Ovary (tissue), 9 donors: Measurements from ENCODE around the gene NOS3. TPM values are rescaled to one million over a fixed set of nuclear protein-coding genes. Genes with fewer than 3 reads are reported as not detected.

Experiments used
- DNase-seq, 5 donors: peaks; one replicate each; pipeline ENCODE4 v3.0.0-alpha.2; 2019 to 2020
- H3K27ac ChIP-seq, 2 donors: fragments of 200-600 bp; one replicate each; pipeline versions ENCODE4 v1.5.1 to v1.8.0; 2019 to 2022
- H3K27me3 ChIP-seq: fragments of 200-600 bp; one replicate; pipeline ENCODE4 v1.8.0; 2022
- H3K36me3 ChIP-seq: fragments of 200-600 bp; sonication (generic); one replicate; pipeline ENCODE4 v1.5.1; 2019
- H3K4me1 ChIP-seq: one replicate; pipeline ENCODE4 v1.8.1; 2013; ENCODE audit warnings: mild to moderate bottlenecking, moderate library complexity; ENCODE audit not compliant: insufficient read depth
- H3K4me3 ChIP-seq: fragments of 200-600 bp; sonication (generic); one replicate; pipeline ENCODE4 v1.5.1; 2017
- H3K9me3 ChIP-seq, 2 donors: fragments of 200-600 bp in 1 of 2; sonication (generic) in 1 of 2; one replicate each; pipeline versions ENCODE4 v1.5.1 to v1.8.1; 2013 to 2019; ENCODE audit warnings: mild to moderate bottlenecking in 1 of 2, moderate library complexity in 1 of 2
- EP300 ChIP-seq: sonication (generic); formaldehyde crosslinking; IDR thresholded peaks from one replicate; pipeline ENCODE4 v1.6.1; 2017; ENCODE audit warnings: antibody characterized with exemption
- POLR2A ChIP-seq: fragments of 450-650 bp; IDR thresholded peaks from one replicate; pipeline ENCODE4 v1.6.1; 2017; ENCODE audit warnings: antibody characterized with exemption, mild to moderate bottlenecking, moderate library complexity
- WGBS, 3 donors: extraction: QIAGEN DNeasy Blood & Tissue Kit in 1 of 3; methylation state at CpG; one replicate each; pipeline versions ENCODE4 v1.1.5 to v1.1.7; 2013 to 2017; 5-methylcytosine and 5-hydroxymethylcytosine counted together
- intact Hi-C, 4 donors: fragments of 100-400 bp; cut with DNase I; formaldehyde crosslinking; loops; one replicate each; pipeline versions ENCODE4 v1.11.0 to v1.15.1; 2022 to 2023
- polyA plus RNA-seq, 2 donors: library from polyadenylated mRNA; stranded (reverse); fragments of 200-250 nt in 1 of 2; fragments of 350-450 nt in 1 of 2; fragmentation: Illumina TruSeq in 1 of 2; extraction: RNeasy Lipid Tissue Mini Kit (QIAGEN cat#74804) in 1 of 2; gene quantifications; one replicate each; pipeline ENCODE4 v1.2.3, GENCODE V29; 2013 to 2014
- total RNA-seq, 7 donors: library from RNA; depleted of rRNA in 2 of 7; stranded (reverse); fragments of >200 nt in 2 of 7; fragmentation: NEBNext Ultra II Directional in 3 of 7; extraction: Animal tissue kit (Norgen Biotek cat#: 25700) in 3 of 7; gene quantifications; one replicate each; pipeline versions ENCODE4 v1.1.0 to v1.2.4, GENCODE V29; 2016 to 2023
- TF ChIP-seq, protein P1 (sequence below), 3 donors: fragments of 450-650 bp in 2 of 3; fragments of 200-600 bp in 1 of 3; IDR thresholded peaks; one replicate each; pipeline versions ENCODE4 v1.5.1 to v1.8.0; 2016 to 2022; ENCODE audit warnings: antibody characterized with exemption in 3 of 3, mild to moderate bottlenecking in 1 of 3
- donor health status: DM: no; HTN: no; CAD: no; lungs with moderate emphysema.
- donor health status: DM: no; HTN: no; CAD: no.
- donor health status: Bipolar disorder and iron deficiency.
- donor health status: DM: yes; HTN: yes; CAD: no.
- donor health status: DM: no; HTN: no; CAD: no.
- donor health status: DM: yes; HTN: yes; CAD: no.

Gene NOS3
- total and polyA plus RNA-seq, 9 donors = 1.0 to 26.0 (median 5.4) TPM

DNA sequence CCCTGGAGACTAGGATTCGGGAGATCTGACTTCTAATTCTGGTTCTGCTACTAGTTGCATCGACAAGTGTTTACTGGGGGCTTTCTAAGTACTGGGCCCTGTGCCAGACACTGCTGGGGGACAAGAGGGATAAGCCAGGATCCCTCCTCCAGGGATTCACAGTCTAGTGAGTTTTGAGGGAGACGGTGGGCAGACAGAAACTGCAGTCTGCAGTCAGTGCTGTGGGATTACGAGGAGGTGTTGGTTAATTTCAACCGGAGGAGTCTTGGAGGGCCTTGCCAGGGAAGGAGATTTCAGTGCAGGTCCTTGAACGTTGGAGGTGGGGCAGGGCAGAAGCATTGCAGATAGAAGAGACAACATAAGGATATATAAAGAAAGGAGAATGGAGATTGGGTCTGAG is 9.2 kb upstream of the NOS3 start:
- DNase-seq = no peak
- H3K4me1 ChIP-seq = peaks cover 13% of the 10 kb centered on the region
- H3K36me3 ChIP-seq = no peaks in the 10 kb centered on the region
- H3K27me3 ChIP-seq = no peaks in the 10 kb centered on the region
- H3K9me3 ChIP-seq = no peaks in the 10 kb centered on the region
- WGBS, 3 donors = 38 to 56% (median 55%) methylated on average over 5 to 6 of the region's 6 CpGs
- TF ChIP-seq POLR2A = no peak
- TF ChIP-seq, protein P1, sequence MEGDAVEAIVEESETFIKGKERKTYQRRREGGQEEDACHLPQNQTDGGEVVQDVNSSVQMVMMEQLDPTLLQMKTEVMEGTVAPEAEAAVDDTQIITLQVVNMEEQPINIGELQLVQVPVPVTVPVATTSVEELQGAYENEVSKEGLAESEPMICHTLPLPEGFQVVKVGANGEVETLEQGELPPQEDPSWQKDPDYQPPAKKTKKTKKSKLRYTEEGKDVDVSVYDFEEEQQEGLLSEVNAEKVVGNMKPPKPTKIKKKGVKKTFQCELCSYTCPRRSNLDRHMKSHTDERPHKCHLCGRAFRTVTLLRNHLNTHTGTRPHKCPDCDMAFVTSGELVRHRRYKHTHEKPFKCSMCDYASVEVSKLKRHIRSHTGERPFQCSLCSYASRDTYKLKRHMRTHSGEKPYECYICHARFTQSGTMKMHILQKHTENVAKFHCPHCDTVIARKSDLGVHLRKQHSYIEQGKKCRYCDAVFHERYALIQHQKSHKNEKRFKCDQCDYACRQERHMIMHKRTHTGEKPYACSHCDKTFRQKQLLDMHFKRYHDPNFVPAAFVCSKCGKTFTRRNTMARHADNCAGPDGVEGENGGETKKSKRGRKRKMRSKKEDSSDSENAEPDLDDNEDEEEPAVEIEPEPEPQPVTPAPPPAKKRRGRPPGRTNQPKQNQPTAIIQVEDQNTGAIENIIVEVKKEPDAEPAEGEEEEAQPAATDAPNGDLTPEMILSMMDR (IDR thresholded peaks at IDR 0.05) = no peak
- intact Hi-C loops = no loop called here
- H3K4me3 ChIP-seq = no peak overlapping the region
- H3K27ac ChIP-seq = no peak overlapping the region

DNA sequence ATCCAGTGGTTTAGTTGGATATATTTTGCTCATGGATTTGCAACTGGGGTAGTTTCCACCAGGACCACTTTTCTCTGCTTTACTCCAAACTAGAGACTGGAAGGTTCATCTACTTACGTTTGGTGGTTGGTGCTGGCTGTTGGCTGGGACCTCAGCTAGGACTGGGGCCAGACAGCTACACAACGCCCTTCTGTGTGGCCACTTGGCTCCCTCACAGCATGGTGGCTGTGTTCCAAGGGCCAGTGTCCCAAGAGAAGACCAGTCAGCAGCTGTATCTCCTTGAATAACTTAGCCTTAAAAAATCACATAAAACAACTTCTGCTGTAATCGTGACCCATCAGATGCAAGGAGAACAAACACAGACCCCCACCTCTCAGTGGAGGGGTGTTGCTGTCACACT is 8.5 kb upstream of the NOS3 start:
- peaks cover 11% of the 10 kb centered on the region for H3K4me1 ChIP-seq
- DNase-seq = no peak
- no peak overlapping the region for H3K4me3 ChIP-seq
- TF ChIP-seq POLR2A (no peak), EP300 (no peak)
- TF ChIP-seq, protein P1 (IDR thresholded peaks at IDR 0.05) = no peak
- no peaks in the 10 kb centered on the region for H3K9me3 ChIP-seq
- H3K27ac ChIP-seq = no peak overlapping the region
- no peaks in the 10 kb centered on the region for H3K27me3 ChIP-seq
- H3K36me3 ChIP-seq = no peaks in the 10 kb centered on the region
- WGBS, 3 donors = 19 to 22% (median 20%) methylated on average over 3 of the region's 3 CpGs
- intact Hi-C loops = no loop called here

DNA sequence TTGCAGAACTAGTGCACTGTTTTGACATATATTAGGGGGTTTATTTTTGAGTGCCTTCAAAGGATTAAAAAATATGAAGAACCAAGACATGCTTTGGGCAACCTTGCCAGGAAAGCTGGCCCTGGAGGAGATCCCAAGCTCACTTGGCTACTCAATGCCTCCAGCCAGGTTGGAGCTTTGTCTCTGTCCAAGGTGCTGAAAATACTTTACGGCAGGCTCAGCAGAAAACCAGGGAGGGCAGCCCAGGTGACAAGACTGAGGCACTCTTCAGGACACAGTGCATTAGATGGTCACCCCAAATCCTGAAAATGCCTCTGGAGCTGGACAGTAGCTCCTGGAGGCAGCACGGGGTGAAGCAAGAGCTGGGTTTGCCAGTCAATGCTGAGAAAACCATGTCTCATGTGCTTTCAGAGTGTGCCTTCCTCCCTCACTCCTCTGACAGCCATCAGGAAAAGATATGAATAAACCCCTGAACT is 6.9 kb upstream of the NOS3 start:
- no peaks in the 10 kb centered on the region for H3K36me3 ChIP-seq
- H3K9me3 ChIP-seq = no peaks in the 10 kb centered on the region
- H3K4me1 ChIP-seq = peaks cover 7% of the 10 kb centered on the region
- H3K27ac ChIP-seq = no peak overlapping the region
- 0 to 4% (median 3%) methylated on average over 2 of the region's 2 CpGs for WGBS, 3 donors
- no peak for DNase-seq
- H3K4me3 ChIP-seq = no peak overlapping the region
- no peaks in the 10 kb centered on the region for H3K27me3 ChIP-seq
- TF ChIP-seq, protein P1 (IDR thresholded peaks at IDR 0.05) = no peak
- TF ChIP-seq POLR2A (no peak), EP300 (no peak)
- intact Hi-C loops = no loop called here

DNA sequence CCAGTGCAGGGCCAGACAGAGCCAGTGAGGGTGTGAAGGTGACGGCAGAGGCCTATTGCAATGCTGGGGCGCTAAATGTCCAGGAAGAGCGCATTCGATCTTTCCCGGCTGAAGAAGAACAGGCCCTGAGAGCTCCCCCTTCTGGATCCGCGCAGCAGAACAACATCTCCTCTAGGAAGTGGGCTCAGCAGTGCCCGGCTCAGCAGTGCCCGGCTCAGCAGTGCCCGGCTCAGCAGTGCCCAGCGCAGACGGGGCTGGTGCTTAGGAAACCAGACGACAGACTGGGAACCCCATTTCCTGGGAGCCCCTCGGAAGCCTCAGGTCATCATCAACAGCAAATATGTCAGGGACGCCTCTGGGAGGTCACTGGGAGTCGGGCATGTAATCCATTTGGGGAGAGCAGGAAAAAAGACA is 4.7 kb upstream of the NOS3 start:
- H3K4me1 ChIP-seq = peaks cover 5% of the 10 kb centered on the region
- peak in 2 of 5 donors; percentile 53 to 70 for DNase-seq
- no peaks in the 10 kb centered on the region for H3K36me3 ChIP-seq
- no peak overlapping the region for H3K4me3 ChIP-seq
- H3K27ac ChIP-seq = no peak overlapping the region
- no peaks in the 10 kb centered on the region for H3K27me3 ChIP-seq
- intact Hi-C loops = loop anchor here (5.0 kb wide), 1 partner anchor 89 kb away; no protein-coding TSS in a partner anchor
- WGBS, 3 donors = 9 to 12% (median 10%) methylated on average over 15 to 16 of the region's 16 CpGs
- TF ChIP-seq POLR2A = no peak
- TF ChIP-seq EP300 = no peak
- TF ChIP-seq, protein P1 (IDR thresholded peaks at IDR 0.05) = peak in 1 of 3 donors; percentile 24
- no peaks in the 10 kb centered on the region for H3K9me3 ChIP-seq
